SJCRH30 (cell line): Measurements from ENCODE around the gene CDC14A. TPM values are rescaled to one million over a fixed set of nuclear protein-coding genes. Genes with fewer than 3 reads are reported as not detected.
A peak's percentile ranks its signal among the peaks of the same experiment; 100 is the strongest.

Source experiments
- DNase-seq, 2 experiments: peaks; one replicate each; pipeline ENCODE4 v3.0.0-alpha.2; 2015 to 2020
- H3K27ac ChIP-seq: fragments of 250-450 bp; sonication (Bioruptor Pico); 2 replicates; pipeline ENCODE4 v1.5.1; 2020; ENCODE audit warnings: mild to moderate bottlenecking, moderate library complexity
- H3K27me3 ChIP-seq: fragments of 250-450 bp; sonication (Bioruptor Pico); 2 replicates; pipeline ENCODE4 v1.5.1; 2020; ENCODE audit warnings: mild to moderate bottlenecking, moderate library complexity
- H3K36me3 ChIP-seq: fragments of 250-450 bp; sonication (Bioruptor Pico); 2 replicates; pipeline ENCODE4 v1.5.1; 2020; ENCODE audit warnings: mild to moderate bottlenecking, moderate library complexity
- H3K4me1 ChIP-seq: fragments of 250-450 bp; sonication (Bioruptor Pico); 2 replicates; pipeline ENCODE4 v1.5.1; 2020; ENCODE audit warnings: mild to moderate bottlenecking, moderate library complexity
- H3K4me3 ChIP-seq: fragments of 250-450 bp; sonication (Bioruptor Pico); 2 replicates; pipeline ENCODE4 v1.5.1; 2020; ENCODE audit warnings: mild to moderate bottlenecking, moderate library complexity
- H3K9me3 ChIP-seq: fragments of 250-450 bp; sonication (Bioruptor Pico); replicated peaks from 2 replicates; pipeline ENCODE4 v1.5.1; 2020; ENCODE audit warnings: mild to moderate bottlenecking, moderate library complexity
- total RNA-seq: library from RNA; depleted of rRNA; stranded (reverse); fragments of >200 nt; shearing (Covaris generic); gene quantifications from 2 replicates; pipeline ENCODE4 v1.2.3, GENCODE V29; 2014

Gene CDC14A
- total RNA-seq, 1 experiment from 2014 or later: 12.2 TPM

- no peaks in the 10 kb centered on the region for H3K36me3 ChIP-seq
- H3K27me3 ChIP-seq: no peaks in the 10 kb centered on the region
- no peak overlapping the region for H3K4me3 ChIP-seq
- H3K27ac ChIP-seq: no peak overlapping the region
- H3K9me3 ChIP-seq: no peaks in the 10 kb centered on the region
- no peaks in the 10 kb centered on the region for H3K4me1 ChIP-seq
- DNase-seq: no peak
Measured at GRCh38 chr1:100452641-100453040, 100.3 kb downstream of the CDC14A start.

- H3K4me1 ChIP-seq: no peaks in the 10 kb centered on the region; the same call in 1 of the 2 replicates
- H3K27me3 ChIP-seq: no peaks in the 10 kb centered on the region
- no peak overlapping the region for H3K27ac ChIP-seq
- peak in 1 of 2 experiments; percentile 34 for DNase-seq
- H3K36me3 ChIP-seq: no peaks in the 10 kb centered on the region
- H3K9me3 ChIP-seq: no peaks in the 10 kb centered on the region
- H3K4me3 ChIP-seq: no peak overlapping the region
Measured at GRCh38 chr1:100455478-100456072, 103.3 kb downstream of the CDC14A start.

- Histone ChIP-seq H3K9me3 (no peaks in the 10 kb centered on the region), H3K4me1 (no peaks in the 10 kb centered on the region; the same call in 1 of the 2 replicates), H3K27ac (no peak overlapping the region), H3K4me3 (no peak overlapping the region), H3K36me3 (no peaks in the 10 kb centered on the region), H3K27me3 (no peaks in the 10 kb centered on the region)
- no peak for DNase-seq
Measured at GRCh38 chr1:100456880-100457279, 104.6 kb downstream of the CDC14A start.

- Histone ChIP-seq H3K36me3 (no peaks in the 10 kb centered on the region), H3K27me3 (no peaks in the 10 kb centered on the region), H3K27ac (no peak overlapping the region), H3K4me3 (no peak overlapping the region), H3K4me1 (no peaks in the 10 kb centered on the region; the same call in 1 of the 2 replicates), H3K9me3 (no peaks in the 10 kb centered on the region)
- DNase-seq: no peak
Measured at GRCh38 chr1:100457683-100458082, 105.4 kb downstream of the CDC14A start.

GRCh38 chr1:100458661-100459357 is 106.5 kb downstream of the CDC14A start:
- H3K27ac ChIP-seq: no peak overlapping the region
- H3K4me1 ChIP-seq: no peaks in the 10 kb centered on the region; the same call in 1 of the 2 replicates
- DNase-seq: peak; percentile 4 to 30
- no peaks in the 10 kb centered on the region for H3K27me3 ChIP-seq
- no peaks in the 10 kb centered on the region for H3K9me3 ChIP-seq
- no peaks in the 10 kb centered on the region for H3K36me3 ChIP-seq
- H3K4me3 ChIP-seq: no peak overlapping the region

GRCh38 chr1:100459358-100460114 is 107.2 kb downstream of the CDC14A start:
- peak; percentile 55 to 86 for DNase-seq
- H3K36me3 ChIP-seq: peaks cover 3% of the 10 kb centered on the region; the same call in 1 of the 2 replicates
- H3K4me3 ChIP-seq: no peak overlapping the region
- no peaks in the 10 kb centered on the region for H3K9me3 ChIP-seq
- no peaks in the 10 kb centered on the region for H3K27me3 ChIP-seq
- H3K27ac ChIP-seq: no peak overlapping the region
- H3K4me1 ChIP-seq: no peaks in the 10 kb centered on the region; the same call in 1 of the 2 replicates

GRCh38 chr1:100461222-100461621 is 108.9 kb downstream of the CDC14A start:
- Histone ChIP-seq H3K36me3 (peaks cover 11% of the 10 kb centered on the region), H3K27me3 (no peaks in the 10 kb centered on the region), H3K9me3 (no peaks in the 10 kb centered on the region), H3K4me1 (no peaks in the 10 kb centered on the region; the same call in 1 of the 2 replicates), H3K27ac (no peak overlapping the region), H3K4me3 (no peak overlapping the region)
- DNase-seq: no peak

- Histone ChIP-seq H3K4me3 (no peak overlapping the region), H3K9me3 (no peaks in the 10 kb centered on the region), H3K36me3 (peaks cover 11% of the 10 kb centered on the region), H3K4me1 (no peaks in the 10 kb centered on the region; the same call in 1 of the 2 replicates), H3K27ac (no peak overlapping the region), H3K27me3 (no peaks in the 10 kb centered on the region)
- DNase-seq: no peak
Measured at GRCh38 chr1:100462326-100463025, 110.2 kb downstream of the CDC14A start.

GRCh38 chr1:100463791-100464424 is 111.6 kb downstream of the CDC14A start:
- peaks cover 11% of the 10 kb centered on the region for H3K36me3 ChIP-seq
- H3K9me3 ChIP-seq: no peaks in the 10 kb centered on the region
- H3K27ac ChIP-seq: no peak overlapping the region
- H3K4me3 ChIP-seq: no peak overlapping the region
- H3K27me3 ChIP-seq: no peaks in the 10 kb centered on the region
- no peaks in the 10 kb centered on the region; the same call in 1 of the 2 replicates for H3K4me1 ChIP-seq
- peak; percentile 16 to 29 for DNase-seq

- Histone ChIP-seq H3K36me3 (peaks cover 11% of the 10 kb centered on the region), H3K27ac (no peak overlapping the region), H3K9me3 (no peaks in the 10 kb centered on the region), H3K4me1 (no peaks in the 10 kb centered on the region), H3K27me3 (no peaks in the 10 kb centered on the region), H3K4me3 (no peak overlapping the region)
- DNase-seq: no peak
Measured at GRCh38 chr1:100469578-100469977, 117.3 kb downstream of the CDC14A start.

- H3K27ac ChIP-seq: no peak overlapping the region
Measured at GRCh38 chr1:100474834-100475233, 122.5 kb downstream of the CDC14A start.

GRCh38 chr1:100476735-100477290 is 124.5 kb downstream of the CDC14A start:
- H3K27ac ChIP-seq: no peak overlapping the region
- peaks cover 10% of the 10 kb centered on the region; the same call in 1 of the 2 replicates for H3K36me3 ChIP-seq
- H3K4me3 ChIP-seq: no peak overlapping the region
- no peaks in the 10 kb centered on the region; the same call in 1 of the 2 replicates for H3K4me1 ChIP-seq
- DNase-seq: no peak
- H3K9me3 ChIP-seq: no peaks in the 10 kb centered on the region
- no peaks in the 10 kb centered on the region for H3K27me3 ChIP-seq

More at GRCh38 chr1:100474834-100475233, 122.5 kb downstream of the CDC14A start:
- no peaks in the 10 kb centered on the region for H3K9me3 ChIP-seq
- peaks cover 10% of the 10 kb centered on the region; the same call in 1 of the 2 replicates for H3K36me3 ChIP-seq
- no peaks in the 10 kb centered on the region; the same call in 1 of the 2 replicates for H3K4me1 ChIP-seq
- no peak for DNase-seq
- no peak overlapping the region for H3K4me3 ChIP-seq
- no peaks in the 10 kb centered on the region for H3K27me3 ChIP-seq

GRCh38 chr1:100478816-100479215 is 126.5 kb downstream of the CDC14A start:
- Histone ChIP-seq H3K27ac (no peak overlapping the region), H3K27me3 (no peaks in the 10 kb centered on the region), H3K36me3 (peaks cover 6% of the 10 kb centered on the region; the same call in 1 of the 2 replicates), H3K4me1 (no peaks in the 10 kb centered on the region; the same call in 1 of the 2 replicates), H3K4me3 (no peak overlapping the region), H3K9me3 (no peaks in the 10 kb centered on the region; the same call in 1 of the 2 replicates)
- DNase-seq: no peak
